GM18507 (cell line): ENCODE results near the gene POU2F1.
A peak's percentile ranks its signal among the peaks of the same experiment; 100 is the strongest.
"Not testable (repeated sequence)": the region's sequence is repeated elsewhere in the genome, so short reads cannot be mapped to it uniquely, and the experiment has no call there.

Source experiments
- DNase-seq: peaks from one replicate; pipeline ENCODE4 v3.0.0; 2011; ENCODE audit warnings: low read depth; ENCODE audit not compliant: insufficient read length; ENCODE audit errors: extremely low spot score
- FAIRE-seq: peaks from 2 replicates; lab custom pipeline; 2011; peaks lifted over from hg19 to GRCh38; lab: Jason Lieb, UNC

POU2F1 gene

GRCh38 chr1:167227934-167228378 is 7.3 kb downstream of the POU2F1 start:
- FAIRE-seq, result no peak
- no peak for DNase-seq

DNA sequence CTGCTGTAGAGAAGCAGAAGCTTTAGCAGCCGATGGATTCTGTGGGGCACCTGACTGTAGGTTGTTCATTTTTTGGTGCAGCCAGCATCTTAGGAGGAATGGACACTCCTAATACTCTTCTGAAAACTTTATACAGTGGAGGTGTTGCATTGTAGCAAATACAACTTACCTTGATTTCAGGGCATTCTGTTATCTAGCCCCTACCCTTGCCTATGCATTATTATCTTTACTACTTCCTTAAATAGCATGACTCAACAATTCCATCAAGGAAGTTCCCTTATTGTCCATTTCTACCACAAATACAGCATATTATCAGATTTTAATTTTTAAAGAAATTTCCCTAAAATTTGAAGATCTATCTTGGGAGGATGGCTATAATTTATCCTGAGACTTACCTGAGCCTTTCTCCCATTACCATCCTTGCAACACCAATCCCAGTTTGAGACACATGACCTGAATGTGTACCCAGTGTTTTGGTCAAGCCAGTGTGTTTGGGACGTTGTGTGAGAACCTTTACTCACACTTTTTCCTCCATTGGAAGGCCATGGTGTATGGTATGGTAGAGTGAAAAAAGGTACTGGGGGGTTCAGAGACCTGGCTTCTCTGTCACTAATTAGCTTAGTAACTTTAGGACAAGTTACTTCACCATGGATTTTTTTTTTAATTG is 9.2 kb downstream of the POU2F1 start:
- FAIRE-seq, result peak; percentile 36
- no peak for DNase-seq

GRCh38 chr1:167230437-167230836 is 9.8 kb downstream of the POU2F1 start:
- DNase-seq (no peak), FAIRE-seq (no peak)

DNA sequence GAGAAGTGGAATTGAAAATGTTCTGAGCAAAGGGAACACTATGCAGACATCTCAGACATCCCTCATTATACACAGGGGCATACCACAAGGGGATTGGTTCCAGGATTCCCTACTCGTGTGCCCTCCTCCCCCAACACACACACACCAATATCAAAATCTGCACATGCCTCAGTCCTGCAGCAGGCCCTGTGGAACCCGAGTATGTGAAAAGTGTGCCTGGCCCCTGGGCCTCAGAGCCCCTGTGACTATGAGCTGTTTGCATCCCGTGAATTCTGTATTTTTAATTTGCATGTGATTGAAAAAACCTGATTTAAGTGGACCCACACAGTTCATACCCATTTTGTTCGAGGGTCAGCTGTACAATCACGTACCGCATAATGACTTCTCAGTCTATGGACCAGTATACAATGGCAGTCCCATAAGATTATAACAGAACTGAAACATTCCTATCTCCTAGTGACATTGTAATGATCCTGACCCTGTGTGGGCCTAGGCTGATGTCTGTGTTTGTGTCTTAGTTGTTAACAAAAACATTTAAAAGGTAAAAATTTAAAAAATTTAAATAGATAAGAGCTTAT is 11.3 kb downstream of the POU2F1 start:
- DNase-seq (no peak), FAIRE-seq (no peak)

GRCh38 chr1:167232801-167233200 is 12.1 kb downstream of the POU2F1 start:
- no peak for FAIRE-seq
- no peak for DNase-seq

GRCh38 chr1:167233373-167233772 is 12.7 kb downstream of the POU2F1 start:
- FAIRE-seq (no peak), DNase-seq (no peak)

- FAIRE-seq (no peak), DNase-seq (no peak)
Observed at GRCh38 chr1:167237000-167237399, 16.3 kb downstream of the POU2F1 start.

- FAIRE-seq, result no peak
Observed at GRCh38 chr1:167238713-167239112, 18.0 kb downstream of the POU2F1 start.

DNA sequence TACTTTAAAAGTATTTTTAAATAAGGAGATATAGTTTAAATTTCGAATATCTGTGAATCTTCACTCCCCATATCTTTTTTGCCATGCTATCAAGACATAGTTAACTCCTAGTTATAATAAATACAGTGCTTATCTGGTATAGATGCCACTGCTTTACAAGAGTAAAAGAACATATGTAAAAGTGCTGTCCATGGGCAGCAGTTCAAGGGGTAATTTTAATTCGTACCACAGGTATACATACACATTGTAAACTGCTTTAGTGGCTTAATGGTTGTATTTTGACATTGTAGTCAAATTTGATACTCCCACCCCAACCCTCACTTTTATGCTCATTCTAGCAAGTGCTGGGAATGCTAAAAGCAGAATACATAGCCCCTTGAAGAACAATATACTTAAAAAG is 18.6 kb downstream of the POU2F1 start:
- DNase-seq (no peak), FAIRE-seq (no peak)

More at GRCh38 chr1:167238713-167239112, 18.0 kb downstream of the POU2F1 start:
- no peak for DNase-seq

DNA sequence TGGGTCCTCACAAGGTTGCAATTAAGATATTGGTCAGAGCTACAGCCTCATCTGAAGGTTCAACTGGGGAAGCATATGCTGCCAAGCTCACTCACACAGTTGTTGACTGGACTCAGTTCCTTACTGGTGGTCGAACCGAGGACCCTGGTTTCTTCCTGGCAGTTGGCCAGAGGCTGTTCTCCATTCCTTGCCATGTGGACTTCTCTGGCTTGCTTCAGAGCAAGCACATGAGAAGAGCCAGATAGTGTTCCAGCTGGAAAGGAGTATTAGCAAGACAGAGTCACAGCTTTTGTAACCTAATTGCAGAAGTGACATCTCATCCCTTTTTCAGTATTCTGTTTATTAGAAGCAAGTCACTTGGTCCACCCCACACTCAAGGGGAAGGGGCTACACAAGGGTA is 23.6 kb downstream of the POU2F1 start:
- FAIRE-seq, result no peak
- DNase-seq, result no peak

GRCh38 chr1:167245168-167245567 is 24.5 kb downstream of the POU2F1 start:
- DNase-seq, FAIRE-seq: not testable (repeated sequence)

GRCh38 chr1:167246971-167247370 is 26.3 kb downstream of the POU2F1 start:
- DNase-seq (no peak), FAIRE-seq (no peak)

DNA sequence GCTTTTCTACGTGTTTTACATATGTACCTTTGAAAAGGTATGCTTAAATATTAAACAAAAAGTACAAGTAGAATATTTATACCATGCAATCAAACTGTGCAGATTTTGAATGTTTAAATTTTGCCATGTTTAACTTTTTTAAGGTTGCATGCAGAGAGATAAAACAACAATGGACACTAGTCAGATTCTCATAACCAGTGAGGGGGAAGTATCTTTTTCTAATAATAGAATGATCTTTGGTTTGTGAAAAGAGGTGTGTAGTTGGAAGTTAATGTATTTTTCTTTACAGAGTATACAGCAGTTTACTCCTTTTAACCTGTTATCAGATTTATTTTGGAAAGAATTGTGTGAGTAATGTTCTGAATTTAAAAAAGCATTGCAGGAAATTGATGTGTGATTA is 27.1 kb downstream of the POU2F1 start:
- DNase-seq (no peak), FAIRE-seq (no peak)

DNA sequence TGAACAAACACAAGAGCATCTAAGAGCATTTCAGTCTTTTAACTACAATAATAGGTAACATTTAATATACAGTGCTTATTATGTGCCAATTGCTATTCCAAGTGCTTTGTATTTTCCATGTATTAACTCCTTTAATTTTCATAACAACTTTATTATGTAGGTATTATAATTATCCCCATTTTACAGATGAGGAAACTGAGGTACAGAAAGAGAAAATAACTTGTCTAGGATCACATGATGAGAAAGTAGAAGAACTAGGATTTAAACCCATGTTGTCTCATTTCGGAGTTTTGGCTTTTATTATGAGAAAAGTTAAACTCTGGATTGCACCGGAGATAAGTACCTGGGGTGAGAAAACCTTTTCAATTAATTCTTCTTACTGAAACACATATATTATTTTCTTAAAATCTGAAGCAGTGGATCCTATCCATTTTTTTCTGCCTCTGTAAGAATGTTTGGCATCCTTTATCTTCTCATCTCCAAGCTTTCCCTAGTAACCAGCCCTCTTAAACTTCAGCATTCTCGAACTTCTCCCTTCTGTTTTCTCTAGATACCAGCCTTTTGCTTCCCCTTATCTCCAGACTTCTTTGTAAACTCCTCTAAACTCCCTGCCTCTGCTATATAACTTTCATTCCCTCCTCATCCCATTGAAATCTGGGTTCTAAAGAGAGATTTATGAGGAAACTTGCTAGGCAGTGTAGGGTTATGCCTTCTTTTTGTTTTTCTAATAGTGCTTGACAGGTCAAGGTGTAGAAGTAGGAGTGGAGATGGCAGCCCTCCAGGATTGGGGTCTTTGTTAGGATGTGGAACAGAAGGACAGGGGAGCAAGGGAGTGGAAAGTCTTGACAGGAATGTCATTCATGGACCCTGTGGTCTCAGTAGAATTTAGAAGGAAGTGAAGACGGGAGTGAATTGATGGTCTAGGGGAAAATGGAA is 28.3 kb downstream of the POU2F1 start:
- FAIRE-seq, result no peak

GRCh38 chr1:167249702-167250101 is 29.0 kb downstream of the POU2F1 start:
- FAIRE-seq (peak; percentile 57), DNase-seq (no peak)

More for the DNA sequence above, 28.3 kb downstream of the POU2F1 start:
- no peak for DNase-seq

GRCh38 chr1:167250482-167250881 is 29.8 kb downstream of the POU2F1 start:
- DNase-seq (no peak), FAIRE-seq (no peak)

DNA sequence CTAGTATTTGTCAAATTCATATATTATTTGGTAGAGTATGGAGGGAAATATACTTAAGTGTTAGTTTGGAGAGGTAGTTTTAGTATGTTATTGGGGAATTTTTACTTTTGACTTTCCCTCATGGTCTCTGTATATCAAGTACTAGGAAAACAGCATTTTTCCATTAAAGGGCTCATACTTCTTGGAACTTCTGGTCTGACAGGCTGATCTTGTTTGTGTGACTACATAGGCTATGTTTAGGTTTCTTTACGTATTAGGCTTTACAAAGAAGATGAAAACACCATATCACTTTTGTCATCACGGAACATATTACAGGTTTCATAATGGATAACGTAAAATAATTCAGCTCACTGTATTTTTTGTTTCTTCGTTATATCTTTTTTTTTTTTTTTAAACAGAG is 30.8 kb downstream of the POU2F1 start:
- FAIRE-seq (no peak), DNase-seq (no peak)

DNA sequence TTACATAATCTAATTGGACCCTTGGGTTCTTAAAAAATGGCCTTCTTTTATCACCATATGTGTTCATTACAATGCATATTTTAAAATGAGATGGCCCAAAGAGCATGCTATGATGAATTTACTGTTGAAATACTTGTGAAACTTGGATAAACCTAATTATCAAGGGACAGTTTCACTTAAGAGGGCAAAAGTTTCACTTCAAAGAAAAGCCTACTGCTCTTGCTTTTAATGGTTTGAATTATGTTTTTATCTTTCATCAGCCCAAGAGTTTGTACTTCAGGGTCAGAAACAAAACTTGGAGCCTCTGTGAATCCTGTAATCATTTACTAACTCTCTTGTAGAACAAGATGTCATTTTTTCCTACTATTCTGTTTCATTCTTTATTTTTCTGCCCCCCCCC is 32.3 kb downstream of the POU2F1 start:
- FAIRE-seq (peak; percentile 65), DNase-seq (no peak)

GRCh38 chr1:167258858-167259257 is 38.2 kb downstream of the POU2F1 start:
- no peak for DNase-seq
- no peak for FAIRE-seq

DNA sequence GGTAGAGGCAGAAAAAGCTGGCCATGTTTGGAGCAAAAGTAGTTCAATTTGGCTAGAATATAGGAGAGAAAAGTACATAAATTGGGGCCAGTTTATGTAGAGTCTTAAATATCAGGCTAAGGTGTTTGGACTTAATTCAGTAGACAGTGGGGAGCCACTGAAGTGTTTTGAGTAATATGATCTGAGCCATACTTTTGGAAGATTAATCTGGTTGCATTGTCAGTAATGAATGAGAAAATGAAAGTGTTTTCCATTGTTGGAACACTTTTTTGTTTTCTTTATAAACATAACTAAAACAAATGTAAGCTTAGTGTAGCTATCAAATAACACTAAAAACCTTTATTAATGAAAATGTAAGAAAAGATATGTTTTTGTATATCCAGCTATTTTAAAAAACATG is 42.1 kb downstream of the POU2F1 start:
- no peak for DNase-seq
- FAIRE-seq, result no peak
